Gastroesophageal sphincter (tissue), 3 donors: Measurements from ENCODE around the gene SGSM1.

Experiments used
- CTCF ChIP-seq, 4 experiments: fragments of 200-600 bp in 2 of 4; fragments of 450-650 bp in 2 of 4; sonication (generic) in 1 of 4; IDR thresholded peaks; one replicate each; pipeline ENCODE4 v1.5.1; 2017 to 2019; ENCODE audit warnings: antibody characterized with exemption in 4 of 4, mild to moderate bottlenecking in 2 of 4, moderate library complexity in 2 of 4
- EP300 ChIP-seq: sonication (generic); formaldehyde crosslinking; IDR thresholded peaks from one replicate; pipeline ENCODE4 v1.6.1; 2017; ENCODE audit warnings: antibody characterized with exemption, mild to moderate bottlenecking
- POLR2AphosphoS5 ChIP-seq: sonication (generic); formaldehyde crosslinking; IDR thresholded peaks from one replicate; pipeline ENCODE4 v1.6.1; 2017; ENCODE audit warnings: antibody characterized with exemption

- TF ChIP-seq CTCF (IDR thresholded peaks at IDR 0.05) (no peak), EP300 (no peak), POLR2AphosphoS5 (no peak)
Measured at GRCh38 chr22:24965822-24966626, 160.0 kb downstream of the SGSM1 start.
